Astrocyte (in vitro differentiated cells and primary cell): Measurements from ENCODE around the gene HSD17B2. TPM values are rescaled to one million over a fixed set of nuclear protein-coding genes. Genes with fewer than 3 reads are reported as not detected.
"Not testable (repeated sequence)": the region's sequence is repeated elsewhere in the genome, so short reads cannot be mapped to it uniquely, and the experiment has no call there.

ENCODE experiments used
- DNase-seq: peaks from one replicate; pipeline ENCODE4 v3.0.0-alpha.2; 2010; ENCODE audit warnings: low read depth
- FAIRE-seq: peaks from 2 replicates; lab custom pipeline; 2011; peaks lifted over from hg19 to GRCh38; lab: Jason Lieb, UNC
- H2AFZ ChIP-seq: 2 replicates; pipeline ENCODE4 v1.6.0; 2012; ENCODE audit warnings: low read depth, low read length, inconsistent platforms
- H3K27ac ChIP-seq: 2 replicates; pipeline ENCODE4 v1.5.1; 2011; ENCODE audit warnings: low read depth, low read length, inconsistent platforms
- H3K27me3 ChIP-seq: 2 replicates; pipeline ENCODE4 v1.6.0; 2011; ENCODE audit warnings: low read length, inconsistent platforms; ENCODE audit not compliant: insufficient read depth
- H3K36me3 ChIP-seq: 2 replicates; pipeline ENCODE4 v1.5.1; 2011; ENCODE audit warnings: low read length, inconsistent platforms; ENCODE audit not compliant: insufficient read depth
- H3K4me1 ChIP-seq: 2 replicates; pipeline ENCODE4 v1.5.1; 2011; ENCODE audit warnings: low read length, inconsistent platforms; ENCODE audit not compliant: insufficient read depth
- H3K4me2 ChIP-seq: 2 replicates; pipeline ENCODE4 v1.6.0; 2012; ENCODE audit warnings: low read length, inconsistent platforms
- H3K4me3 ChIP-seq: 2 replicates; pipeline ENCODE4 v1.5.1; 2011; ENCODE audit warnings: low read depth, mild to moderate bottlenecking, low read length, inconsistent platforms; ENCODE audit not compliant: insufficient read depth
- H3K79me2 ChIP-seq: 2 replicates; pipeline ENCODE4 v1.6.0; 2012; ENCODE audit warnings: mild to moderate bottlenecking, low read length, inconsistent platforms; ENCODE audit not compliant: insufficient read depth
- H3K9ac ChIP-seq: 2 replicates; pipeline ENCODE4 v1.6.0; 2012; ENCODE audit warnings: mild to moderate bottlenecking, low read length, inconsistent platforms
- H3K9me3 ChIP-seq: 2 replicates; pipeline ENCODE4 v1.5.1; 2012; ENCODE audit warnings: low read depth, mild to moderate bottlenecking, low read length, inconsistent platforms; ENCODE audit not compliant: insufficient read depth
- H4K20me1 ChIP-seq: 2 replicates; pipeline ENCODE4 v1.6.0; 2012; ENCODE audit warnings: low read length, inconsistent platforms; ENCODE audit not compliant: insufficient read depth
- H3K27ac Mint-ChIP-seq: one replicate; pipeline ENCODE4 v1.8.0; 2021; ENCODE audit warnings: mild to moderate bottlenecking, mixed read lengths; ENCODE audit not compliant: unreplicated experiment
- H3K27me3 Mint-ChIP-seq: one replicate; pipeline ENCODE4 v1.8.0; 2021; ENCODE audit warnings: low read depth, mixed read lengths; ENCODE audit not compliant: unreplicated experiment
- H3K36me3 Mint-ChIP-seq: one replicate; pipeline ENCODE4 v1.8.0; 2021; ENCODE audit warnings: low read depth, mixed read lengths; ENCODE audit not compliant: unreplicated experiment
- H3K4me1 Mint-ChIP-seq: one replicate; pipeline ENCODE4 v1.8.0; 2021; ENCODE audit warnings: low read depth, mixed read lengths; ENCODE audit not compliant: unreplicated experiment
- H3K4me3 Mint-ChIP-seq: one replicate; pipeline ENCODE4 v1.8.0; 2021; ENCODE audit warnings: mild to moderate bottlenecking, moderate library complexity, mixed read lengths; ENCODE audit not compliant: unreplicated experiment
- H3K9me3 Mint-ChIP-seq: one replicate; pipeline ENCODE4 v1.8.0; 2021; ENCODE audit warnings: mild to moderate bottlenecking, mixed read lengths; ENCODE audit not compliant: unreplicated experiment
- CTCF ChIP-seq: IDR thresholded peaks from 2 replicates; pipeline ENCODE4 v1.5.1; 2011; ENCODE audit warnings: low read depth, mild to moderate bottlenecking, inconsistent platforms, low read length, moderate library complexity; ENCODE audit not compliant: insufficient read depth
- EZH2 ChIP-seq: IDR thresholded peaks from 2 replicates; pipeline ENCODE4 v1.6.1; 2012; ENCODE audit warnings: mild to moderate bottlenecking, low read length, inconsistent platforms; ENCODE audit not compliant: insufficient read depth
- total RNA-seq: library from RNA; stranded (reverse); gene quantifications from 2 replicates; pipeline ENCODE4 v1.2.1, GENCODE V29; 2021

Gene HSD17B2
- total RNA-seq, 1 donor from 2014 or later: 0.20 TPM

DNA sequence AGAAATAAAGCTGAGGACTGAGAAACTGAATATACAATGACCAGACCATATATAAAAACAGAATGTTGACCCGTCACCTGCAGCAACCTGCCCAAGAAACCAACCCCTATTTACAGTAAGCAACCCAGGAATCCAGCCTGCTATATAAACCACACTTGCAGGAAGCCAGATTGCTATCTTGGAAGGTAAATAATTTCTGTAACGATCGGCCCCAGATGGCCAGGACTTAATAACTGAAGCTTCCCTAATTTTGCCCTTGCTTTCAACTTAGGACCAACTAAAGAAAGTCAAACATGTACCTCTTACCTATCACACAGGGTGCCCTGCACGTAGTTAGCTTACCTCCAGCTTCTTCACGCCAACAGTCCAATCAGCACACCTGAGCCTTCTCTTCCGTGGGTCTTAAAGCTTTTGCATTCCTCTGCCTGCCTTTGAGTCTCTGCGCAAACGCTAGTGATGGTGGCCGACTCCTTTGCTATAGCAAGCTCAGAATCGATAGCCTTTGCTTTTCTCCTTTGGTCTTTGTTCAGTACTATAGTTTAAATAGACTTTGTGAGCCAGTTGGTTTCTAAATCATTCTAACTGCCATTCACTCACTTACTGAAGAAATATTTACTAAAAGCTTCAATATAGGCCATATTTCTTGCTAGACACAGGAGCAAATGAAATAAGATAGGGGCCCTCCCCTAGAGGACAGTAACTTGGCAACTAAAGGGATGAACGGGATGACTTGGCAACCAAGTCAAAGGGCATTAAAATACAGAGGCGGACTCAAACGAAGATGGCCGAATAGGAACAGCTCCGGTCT is 103.6 kb downstream of the HSD17B2 start:
- Histone ChIP-seq H3K9ac (no peak overlapping the region), H2AFZ (no peak overlapping the region), H3K4me3 (no peak overlapping the region), H3K4me1 (no peaks in the 10 kb centered on the region), H3K27me3 (no peaks in the 10 kb centered on the region), H3K79me2 (no peaks in the 10 kb centered on the region), H3K9me3 (no peaks in the 10 kb centered on the region), H4K20me1 (no peaks in the 10 kb centered on the region), H3K4me2 (no peak overlapping the region), H3K27ac (no peak overlapping the region), H3K36me3 (peaks cover 4% of the 10 kb centered on the region)
- no peak for FAIRE-seq
- H3K36me3 Mint-ChIP-seq: peaks cover 5% of the 10 kb centered on the region
- no peaks in the 10 kb centered on the region for H3K27me3 Mint-ChIP-seq
- no peak overlapping the region for H3K27ac Mint-ChIP-seq
- H3K4me1 Mint-ChIP-seq: no peaks in the 10 kb centered on the region
- peak overlapping the region; percentile 67 for H3K4me3 Mint-ChIP-seq
- H3K9me3 Mint-ChIP-seq: no peaks in the 10 kb centered on the region
- DNase-seq: no peak
- no peak for TF ChIP-seq CTCF
- no peak for TF ChIP-seq EZH2

DNA sequence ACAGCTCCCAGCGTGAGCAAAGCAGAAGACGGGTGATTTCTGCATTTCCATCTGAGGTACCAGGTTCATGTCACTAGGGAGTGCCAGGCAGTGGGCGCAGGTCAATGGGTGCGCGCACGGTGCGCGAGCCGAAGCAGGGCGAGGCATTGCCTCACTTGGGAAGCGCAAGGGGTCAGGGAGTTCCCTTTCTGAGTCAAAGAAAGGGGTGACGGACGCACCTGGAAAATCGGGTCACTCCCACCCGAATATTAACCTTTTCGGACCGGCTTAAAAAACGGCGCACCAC is 104.2 kb downstream of the HSD17B2 start:
- H3K79me2 ChIP-seq, DNase-seq, H3K27ac Mint-ChIP-seq, H2AFZ ChIP-seq, H3K9me3 ChIP-seq, H3K4me1 Mint-ChIP-seq, H3K36me3 Mint-ChIP-seq, FAIRE-seq, H3K27me3 ChIP-seq, H4K20me1 ChIP-seq, H3K9me3 Mint-ChIP-seq, H3K27ac ChIP-seq, H3K4me3 ChIP-seq, H3K27me3 Mint-ChIP-seq, H3K9ac ChIP-seq, H3K36me3 ChIP-seq, H3K4me1 ChIP-seq, H3K4me2 ChIP-seq: not testable (repeated sequence)
- peak overlapping the region; percentile 67 for H3K4me3 Mint-ChIP-seq

DNA sequence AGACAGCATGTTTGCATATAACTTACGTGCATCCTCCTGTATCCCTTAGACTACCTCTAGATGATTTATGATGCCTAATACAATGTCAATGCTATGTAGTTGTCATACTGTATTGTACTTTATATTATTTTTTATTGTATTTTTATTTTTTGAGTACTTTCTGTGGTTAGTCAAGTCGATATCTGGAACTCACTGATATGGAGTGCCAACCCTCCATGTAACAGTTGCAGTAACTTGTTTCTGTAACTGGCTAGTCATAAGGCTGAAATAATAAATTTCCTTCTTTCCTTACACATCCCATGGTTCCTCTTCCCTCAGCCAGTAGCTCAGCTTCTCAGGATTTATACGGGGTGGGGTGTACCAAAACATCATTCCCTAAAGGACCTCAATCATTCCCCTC is 111.5 kb downstream of the HSD17B2 start:
- no peak overlapping the region for H3K4me3 Mint-ChIP-seq
- H3K9me3 ChIP-seq: no peaks in the 10 kb centered on the region
- H3K4me1 Mint-ChIP-seq: no peaks in the 10 kb centered on the region
- no peak overlapping the region for H3K27ac ChIP-seq
- H3K27ac Mint-ChIP-seq: no peak overlapping the region
- no peaks in the 10 kb centered on the region for H4K20me1 ChIP-seq
- H3K36me3 Mint-ChIP-seq: peaks cover 15% of the 10 kb centered on the region
- TF ChIP-seq CTCF: no peak
- TF ChIP-seq EZH2: no peak
- H3K9ac ChIP-seq: no peak overlapping the region
- no peak for FAIRE-seq
- H3K27me3 Mint-ChIP-seq: no peaks in the 10 kb centered on the region
- no peaks in the 10 kb centered on the region for H3K27me3 ChIP-seq
- H3K4me3 ChIP-seq: no peak overlapping the region
- H3K9me3 Mint-ChIP-seq: no peaks in the 10 kb centered on the region
- DNase-seq: no peak
- no peaks in the 10 kb centered on the region for H3K4me1 ChIP-seq
- no peak overlapping the region for H3K4me2 ChIP-seq
- H3K36me3 ChIP-seq: peaks cover 20% of the 10 kb centered on the region
- H2AFZ ChIP-seq: no peak overlapping the region
- no peaks in the 10 kb centered on the region for H3K79me2 ChIP-seq
